Fibroblast of lung (primary cell): ENCODE results near the gene TMCO6. TPM values are rescaled to one million over a fixed set of nuclear protein-coding genes. Genes with fewer than 3 reads are reported as not detected.
A peak's percentile ranks its signal among the peaks of the same experiment; 100 is the strongest.
"Not testable (repeated sequence)": the region's sequence is repeated elsewhere in the genome, so short reads cannot be mapped to it uniquely, and the experiment has no call there.

Source experiments
- DNase-seq, 2 donors: peaks; one replicate each; pipeline versions ENCODE4 v3.0.0 to v3.0.0-alpha.2; 2010; ENCODE audit warnings: low read depth in 2 of 2
- H2AFZ ChIP-seq: 2 replicates; pipeline ENCODE4 v1.5.1; 2012; ENCODE audit warnings: low read length, control low read depth, inconsistent platforms
- H3K27ac ChIP-seq: 2 replicates; pipeline ENCODE4 v1.5.1; 2011; ENCODE audit warnings: low read length, control low read depth; ENCODE audit not compliant: insufficient read depth
- H3K27me3 ChIP-seq: 2 replicates; pipeline ENCODE4 v1.5.1; 2011; ENCODE audit warnings: mild to moderate bottlenecking, low read length; ENCODE audit not compliant: control insufficient read depth, insufficient read depth
- H3K36me3 ChIP-seq: 2 replicates; pipeline ENCODE4 v1.5.1; 2011; ENCODE audit warnings: low read length; ENCODE audit not compliant: control insufficient read depth, insufficient read depth
- H3K4me1 ChIP-seq: 2 replicates; pipeline ENCODE4 v1.5.1; 2011; ENCODE audit warnings: low read length; ENCODE audit not compliant: control insufficient read depth, insufficient read depth; ENCODE audit errors: extremely low read depth
- H3K4me2 ChIP-seq: 2 replicates; pipeline ENCODE4 v1.5.1; 2011; ENCODE audit warnings: low read length, control low read depth; ENCODE audit not compliant: insufficient read depth; ENCODE audit errors: extremely low read depth
- H3K4me3 ChIP-seq, 4 experiments: fragments of 200-600 bp in 1 of 4; sonication (generic) in 1 of 4; replicated peaks in 1 of 4; 2 replicates each; pipeline ENCODE4 v1.5.1; 2011 to 2016; ENCODE audit warnings: low read length in 4 of 4, low read depth in 3 of 4, mild to moderate bottlenecking in 3 of 4, control low read depth in 2 of 4, inconsistent platforms in 1 of 4, mixed read lengths in 1 of 4; ENCODE audit not compliant: insufficient read depth in 1 of 4; ENCODE audit errors: control extremely low read depth in 1 of 4
- H3K79me2 ChIP-seq: 2 replicates; pipeline ENCODE4 v1.5.1; 2012; ENCODE audit warnings: mild to moderate bottlenecking, low read length, inconsistent platforms; ENCODE audit not compliant: control insufficient read depth, insufficient read depth
- H3K9ac ChIP-seq: 2 replicates; pipeline ENCODE4 v1.5.1; 2011; ENCODE audit warnings: mild to moderate bottlenecking, low read length, control low read depth; ENCODE audit not compliant: insufficient read depth
- H3K9me3 ChIP-seq: 2 replicates; pipeline ENCODE4 v1.5.1; 2012; ENCODE audit warnings: low read depth, low read length; ENCODE audit not compliant: control insufficient read depth, insufficient read depth
- H4K20me1 ChIP-seq: 2 replicates; pipeline ENCODE4 v1.5.1; 2011; ENCODE audit warnings: low read length; ENCODE audit not compliant: control insufficient read depth, insufficient read depth; ENCODE audit errors: extremely low read depth
- CTCF ChIP-seq, 2 donors: IDR thresholded peaks in 1 of 2; conservative IDR thresholded peaks in 1 of 2; 1 replicate in 1 of 2; 2 replicates in 1 of 2; pipeline ENCODE4 v1.5.1; 2011 to 2012; ENCODE audit warnings: low read length in 2 of 2, control low read depth in 1 of 2, inconsistent platforms in 1 of 2, low read depth in 1 of 2, mild to moderate bottlenecking in 1 of 2
- EZH2 ChIP-seq: IDR thresholded peaks from 2 replicates; pipeline ENCODE4 v1.5.1; 2012; ENCODE audit warnings: low read length, control low read depth, mild to moderate bottlenecking; ENCODE audit errors: missing control alignments
- polyA plus RNA-seq, 2 donors: library from polyadenylated mRNA; depleted of rRNA in 1 of 2; stranded (reverse) in 1 of 2; unstranded in 1 of 2; fragments of >200 nt; gene quantifications; 2 replicates each; pipeline ENCODE4 v1.2.1, GENCODE V29; 2011 to 2012; ENCODE audit warnings: missing spikeins in 1 of 2
- total RNA-seq: library from RNA; depleted of rRNA; stranded (reverse); fragments of >200 nt; gene quantifications from 2 replicates; pipeline ENCODE4 v1.2.1, GENCODE V29; 2014

The TMCO6 gene
- total and polyA plus RNA-seq, 2 donors (not counting 1 experiment from before 2014, with no cell fraction given), result 7.6 to 18.0 TPM

GRCh38 chr5:140664030-140664358 lies 24.7 kb downstream of the TMCO6 start:
- peak overlapping the region; percentile 85 for H3K9ac ChIP-seq
- peaks cover 23% of the 10 kb centered on the region for H3K36me3 ChIP-seq
- peak overlapping the region; percentile 100 for H3K4me2 ChIP-seq
- H4K20me1 ChIP-seq, result no peaks in the 10 kb centered on the region
- H3K79me2 ChIP-seq, result peaks cover 30% of the 10 kb centered on the region
- H3K9me3 ChIP-seq, result no peaks in the 10 kb centered on the region
- H3K4me3 ChIP-seq, result peak overlapping the region; percentile 97 to 98 (median 98)
- DNase-seq, result no peak
- no peaks in the 10 kb centered on the region for H3K4me1 ChIP-seq
- no peaks in the 10 kb centered on the region for H3K27me3 ChIP-seq
- H3K27ac ChIP-seq, result peak overlapping the region; percentile 96
- no peak for TF ChIP-seq CTCF (conservative IDR thresholded peaks at IDR 0.05 in 1 of 2, IDR thresholded peaks at IDR 0.05 in 1 of 2; ENCODE audit: low read depth in 1 of 2, low read length in 2 of 2)
- TF ChIP-seq EZH2, result no peak
- H2AFZ ChIP-seq, result peak overlapping the region; percentile 100

GRCh38 chr5:140664359-140665119 lies 25.3 kb downstream of the TMCO6 start, which contains the start of gene WDR55:
TSS of gene WDR55 (plus strand) at chr5:140664904. CDS start at chr5:140664913, 9 bp downstream.
- Histone ChIP-seq H3K27me3 (no peaks in the 10 kb centered on the region), H4K20me1 (no peaks in the 10 kb centered on the region), H3K9me3 (no peaks in the 10 kb centered on the region), H3K79me2 (peaks cover 30% of the 10 kb centered on the region), H3K36me3 (peaks cover 24% of the 10 kb centered on the region), H3K27ac (peak within 1 kb of the TSS; percentile 96), H3K4me3 (peak within 1 kb of the TSS; percentile 97 to 98 (median 98)), H3K4me1 (no peaks in the 10 kb centered on the region), H3K9ac (peak within 1 kb of the TSS; percentile 85), H3K4me2 (peak within 1 kb of the TSS; percentile 100), H2AFZ (peak within 1 kb of the TSS; percentile 100)
- DNase-seq, result peak; percentile 88 to 93
- TF ChIP-seq EZH2, result no peak
- TF ChIP-seq CTCF (conservative IDR thresholded peaks at IDR 0.05 in 1 of 2, IDR thresholded peaks at IDR 0.05 in 1 of 2; ENCODE audit: low read depth in 1 of 2, low read length in 2 of 2), result no peak

- H4K20me1 ChIP-seq, H3K9ac ChIP-seq, H3K4me3 ChIP-seq, H3K27ac ChIP-seq, H3K9me3 ChIP-seq, DNase-seq, H2AFZ ChIP-seq, H3K27me3 ChIP-seq, H3K4me2 ChIP-seq, H3K4me1 ChIP-seq: not testable (repeated sequence)
- Histone ChIP-seq H3K36me3 (peaks cover 24% of the 10 kb centered on the region), H3K79me2 (peaks cover 17% of the 10 kb centered on the region)
Measured at GRCh38 chr5:140671035-140671434, 31.8 kb downstream of the TMCO6 start.
